HG03558 (cell line): ENCODE results near the gene TWIST2.

Source experiments
- ATAC-seq: cut with Tn5 transposase; IDR thresholded peaks from one replicate; pipeline ENCODE4 v1.9.1; 2021; ENCODE audit warnings: moderate number of reproducible peaks; ENCODE audit not compliant: unreplicated experiment; ENCODE audit errors: extremely low read depth

Gene TWIST2

DNA sequence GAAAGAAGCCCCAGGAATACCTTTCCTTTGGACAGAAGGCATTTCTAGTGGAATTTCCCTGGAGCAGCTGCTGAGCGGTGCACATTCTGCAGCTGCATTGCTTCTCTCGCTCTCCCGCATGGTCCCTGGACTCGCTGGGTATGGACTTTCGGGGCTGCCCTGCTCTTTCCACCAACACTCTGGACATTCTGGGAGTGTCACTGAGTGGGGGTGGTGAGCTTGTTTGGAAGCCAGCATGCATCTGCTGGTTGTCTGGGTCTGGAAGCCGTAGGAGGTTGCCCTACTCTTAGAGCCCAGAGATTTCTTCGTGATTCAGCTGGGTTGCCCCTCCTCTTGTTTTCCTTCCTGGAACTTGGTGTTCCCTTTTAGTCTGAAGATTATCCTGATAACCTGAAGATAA is 52.6 kb downstream of the TWIST2 start:
- ATAC-seq, result no peak

DNA sequence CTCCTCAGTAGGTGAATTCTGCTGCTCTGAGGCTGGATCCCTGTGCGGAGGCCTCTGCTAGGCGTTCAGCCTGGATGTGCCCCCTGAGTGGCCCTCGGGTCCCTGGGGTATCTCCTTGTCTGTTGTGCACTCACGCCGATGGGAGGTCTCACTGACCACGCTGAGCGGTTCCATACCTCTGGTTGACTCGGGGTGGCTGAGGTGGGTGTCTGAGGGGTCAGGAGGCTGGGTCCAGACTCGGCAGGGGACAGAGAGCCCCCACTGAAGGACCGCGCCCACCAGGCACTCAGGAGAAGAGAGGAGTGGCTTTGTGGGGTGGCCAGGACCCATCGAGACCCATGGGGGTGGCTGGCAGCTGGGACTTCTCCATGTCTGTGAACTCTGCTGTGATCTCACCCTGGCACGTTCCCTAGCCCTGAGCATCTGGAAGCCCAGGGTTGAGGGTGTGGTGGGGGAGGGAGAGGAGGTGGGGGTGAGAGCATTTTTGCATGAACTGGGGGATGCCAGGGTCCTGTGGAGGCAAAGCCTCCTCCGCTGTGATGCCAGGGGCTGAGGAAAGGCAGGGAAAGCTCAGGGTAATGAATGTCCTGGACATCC is 53.7 kb downstream of the TWIST2 start:
- ATAC-seq, result no peak

DNA sequence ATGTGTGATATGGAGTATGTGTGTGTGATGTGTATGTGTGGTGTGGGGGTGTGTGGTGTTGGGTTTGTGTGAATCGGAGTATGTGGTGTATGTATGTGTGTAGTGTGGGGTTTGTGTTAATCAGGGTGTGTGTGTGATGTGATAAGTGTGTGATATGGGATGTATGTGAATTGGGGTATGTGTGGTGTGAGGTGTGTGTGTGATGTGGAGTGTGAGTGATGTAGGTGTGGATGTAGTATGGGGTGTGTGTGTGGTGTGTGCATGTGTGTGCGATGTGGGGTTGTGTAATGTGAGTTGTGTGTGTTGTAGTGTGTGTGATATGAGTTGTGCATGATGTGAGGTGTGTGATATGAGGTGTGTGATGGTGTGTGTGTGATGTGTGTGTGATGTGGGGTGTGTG is 54.4 kb downstream of the TWIST2 start:
- no peak for ATAC-seq

DNA sequence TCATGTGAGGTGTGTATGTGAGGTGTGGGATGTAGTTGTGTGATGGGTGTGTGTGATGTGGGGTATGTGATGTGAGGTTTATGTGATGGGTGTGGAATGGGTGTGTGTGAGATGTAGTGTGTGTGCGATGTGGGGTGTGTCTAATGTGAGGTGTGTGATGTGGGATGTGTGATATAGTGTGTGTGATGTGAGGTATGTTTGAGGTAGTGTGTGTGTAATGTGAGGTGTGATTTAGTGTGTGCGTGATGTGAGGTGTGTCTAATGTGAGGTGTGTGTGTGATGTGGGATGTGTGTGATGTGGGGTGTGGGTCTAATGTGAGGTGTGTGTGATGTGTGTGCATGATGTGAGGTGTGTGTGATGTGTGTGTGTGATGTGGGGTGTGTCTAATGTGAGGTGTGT is 55.3 kb downstream of the TWIST2 start:
- no peak for ATAC-seq

DNA sequence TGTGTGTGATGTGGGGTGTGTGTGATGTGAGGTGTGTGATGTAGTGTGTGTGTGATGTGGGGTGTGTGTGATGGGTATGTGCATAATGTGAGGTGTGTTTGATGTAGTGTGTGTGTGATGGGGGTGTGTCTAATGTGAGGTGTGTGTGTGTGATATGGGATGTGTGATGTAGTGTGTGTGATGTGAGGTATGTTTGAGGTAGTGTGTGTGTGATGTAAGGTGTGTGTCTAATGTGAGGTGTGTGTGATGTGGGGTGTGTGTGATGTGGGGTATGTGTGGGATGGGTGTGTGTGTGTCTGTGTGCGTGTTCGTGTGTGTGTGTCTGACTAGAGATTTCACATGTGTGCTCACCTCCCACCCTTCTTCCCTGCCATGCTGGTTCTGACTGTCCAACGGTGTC is 56.3 kb downstream of the TWIST2 start:
- ATAC-seq, result no peak

DNA sequence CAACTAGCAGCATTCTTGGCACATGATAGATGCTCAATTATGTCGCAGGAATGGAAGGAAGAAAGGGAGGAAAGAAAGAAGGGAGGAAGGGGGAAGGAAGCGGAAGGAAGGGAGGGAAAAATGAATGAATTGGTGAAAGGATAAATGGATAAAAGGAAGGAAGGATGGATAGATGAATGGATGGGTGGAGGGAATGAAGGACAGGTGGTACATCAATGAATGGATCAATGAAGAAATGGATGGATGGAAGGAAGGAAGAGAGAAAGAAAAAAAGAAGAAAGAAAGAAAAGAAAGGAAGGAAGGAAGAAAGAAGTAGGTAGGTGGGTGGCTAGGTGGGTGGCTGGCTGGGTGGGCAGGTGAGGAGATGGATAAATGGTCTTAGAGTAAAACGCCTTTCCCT is 56.8 kb downstream of the TWIST2 start:
- ATAC-seq, result no peak

DNA sequence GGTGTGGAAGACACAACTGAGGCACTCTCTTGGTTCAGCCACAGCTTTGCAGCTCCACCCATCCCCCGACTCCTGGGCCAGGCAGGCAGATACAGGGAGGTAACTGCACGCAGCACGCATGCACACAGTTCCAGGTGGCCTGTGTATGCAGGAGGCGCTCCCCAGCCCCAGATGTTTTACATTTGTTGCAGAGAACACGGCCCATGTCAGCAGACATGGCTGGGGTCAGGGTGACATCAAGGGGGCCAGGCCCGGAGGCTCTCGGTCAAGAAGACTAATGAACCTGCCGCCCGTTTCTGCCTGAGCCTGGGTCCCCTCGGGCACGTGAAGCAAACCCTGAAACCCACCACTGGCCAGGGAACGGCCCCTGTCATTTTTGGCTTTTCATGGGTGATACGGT is 57.3 kb downstream of the TWIST2 start:
- ATAC-seq, result no peak

DNA sequence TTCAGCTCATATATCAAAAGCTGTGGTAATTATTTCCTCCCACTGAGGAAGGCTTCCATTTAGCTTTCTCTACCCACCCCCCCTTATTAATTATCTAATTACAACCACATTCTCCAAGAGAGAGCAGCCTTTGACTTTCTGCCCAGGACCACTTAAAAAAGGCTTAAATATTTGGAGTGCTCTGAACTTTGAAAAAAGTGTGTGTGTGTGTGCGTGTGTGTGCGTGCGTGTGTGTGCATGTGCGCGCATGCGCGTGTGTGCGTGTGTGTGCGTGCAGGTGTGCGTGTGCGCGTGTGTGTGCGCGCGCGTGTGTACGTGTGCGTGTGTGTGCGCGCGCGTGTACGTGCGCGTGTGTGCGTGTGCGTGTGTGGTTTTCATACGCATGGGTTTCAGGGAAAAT is 57.8 kb downstream of the TWIST2 start:
- no peak for ATAC-seq

DNA sequence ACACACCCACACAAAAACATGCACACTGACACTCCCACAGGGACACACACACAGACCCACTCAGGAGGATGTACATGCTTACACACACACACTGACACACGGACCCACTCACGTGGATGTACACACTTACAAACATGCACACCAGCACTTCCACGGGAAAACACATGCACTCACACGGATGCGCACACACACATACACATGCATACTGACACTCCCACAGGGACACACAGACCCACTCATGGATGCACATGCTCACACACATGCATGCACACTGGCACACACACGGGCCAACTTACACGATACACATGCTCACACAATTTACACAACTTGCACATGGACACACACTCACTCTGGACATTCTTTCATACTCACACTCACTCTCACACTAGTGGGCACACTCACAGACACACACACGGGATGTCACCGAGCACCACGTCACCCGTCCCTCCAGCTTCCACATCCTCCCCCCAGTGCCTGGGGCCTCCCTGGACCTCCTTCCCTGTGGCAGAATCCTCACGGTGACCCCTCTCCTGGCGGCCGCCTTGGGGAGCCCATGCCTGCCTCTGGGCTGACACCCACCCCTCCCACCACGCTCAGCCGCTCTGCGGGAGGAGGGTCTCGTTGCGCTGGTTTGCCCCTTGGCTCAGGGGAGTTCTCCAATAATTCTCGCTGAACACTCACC is 58.5 kb downstream of the TWIST2 start:
- ATAC-seq, result no peak

DNA sequence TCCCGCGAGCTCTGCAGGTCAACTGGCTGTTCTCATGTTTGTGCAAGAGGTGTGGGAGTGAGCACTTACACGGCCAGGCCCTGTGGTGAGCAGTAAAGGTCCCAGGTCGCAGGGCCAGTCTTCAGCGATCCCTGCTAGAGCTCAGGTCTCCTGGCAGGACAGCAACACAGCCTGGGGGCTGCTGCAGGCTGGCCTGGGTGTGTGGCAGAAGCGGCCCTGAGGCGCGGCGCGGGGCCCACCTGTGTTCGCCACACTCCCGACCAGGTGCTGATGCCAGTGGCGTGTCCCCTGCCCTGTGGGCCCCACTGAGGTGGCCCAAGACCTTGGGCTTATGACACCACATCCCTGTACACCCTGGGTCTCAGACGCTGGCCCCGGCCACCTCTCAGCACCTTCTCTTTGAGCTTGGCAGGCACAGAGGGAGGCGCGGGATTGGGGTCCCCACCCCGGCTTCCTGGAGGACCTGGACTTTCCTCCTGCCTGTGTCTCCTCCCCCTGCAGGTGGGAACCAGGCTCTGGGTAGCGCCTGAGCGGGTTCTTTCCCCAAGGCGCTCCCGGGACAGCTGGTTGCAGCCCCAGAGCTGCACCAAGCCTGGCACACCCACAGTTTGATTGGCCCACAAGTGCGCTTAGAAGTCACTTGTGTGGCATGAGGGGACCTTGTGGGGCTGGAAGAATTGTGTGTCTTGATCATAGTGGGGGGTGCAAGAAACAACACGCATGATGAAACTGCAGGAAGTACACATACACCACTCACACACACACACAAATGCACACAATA is 59.2 kb downstream of the TWIST2 start:
- no peak for ATAC-seq

DNA sequence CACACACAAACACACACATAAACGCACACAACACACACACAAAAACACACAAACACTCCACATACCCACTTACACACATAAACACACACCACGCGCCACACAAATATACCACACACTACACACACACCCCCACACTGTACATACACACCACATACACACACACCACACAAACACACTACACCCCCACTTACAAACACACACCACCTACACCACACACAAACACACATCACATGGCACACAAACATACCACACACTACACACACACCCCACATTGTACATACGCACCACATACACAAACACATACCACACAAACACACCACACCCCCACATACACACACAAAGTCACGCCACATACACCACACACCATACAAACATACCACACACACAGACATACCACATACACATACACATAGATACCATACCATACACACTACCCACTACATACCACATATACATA is 59.9 kb downstream of the TWIST2 start:
- no peak for ATAC-seq

DNA sequence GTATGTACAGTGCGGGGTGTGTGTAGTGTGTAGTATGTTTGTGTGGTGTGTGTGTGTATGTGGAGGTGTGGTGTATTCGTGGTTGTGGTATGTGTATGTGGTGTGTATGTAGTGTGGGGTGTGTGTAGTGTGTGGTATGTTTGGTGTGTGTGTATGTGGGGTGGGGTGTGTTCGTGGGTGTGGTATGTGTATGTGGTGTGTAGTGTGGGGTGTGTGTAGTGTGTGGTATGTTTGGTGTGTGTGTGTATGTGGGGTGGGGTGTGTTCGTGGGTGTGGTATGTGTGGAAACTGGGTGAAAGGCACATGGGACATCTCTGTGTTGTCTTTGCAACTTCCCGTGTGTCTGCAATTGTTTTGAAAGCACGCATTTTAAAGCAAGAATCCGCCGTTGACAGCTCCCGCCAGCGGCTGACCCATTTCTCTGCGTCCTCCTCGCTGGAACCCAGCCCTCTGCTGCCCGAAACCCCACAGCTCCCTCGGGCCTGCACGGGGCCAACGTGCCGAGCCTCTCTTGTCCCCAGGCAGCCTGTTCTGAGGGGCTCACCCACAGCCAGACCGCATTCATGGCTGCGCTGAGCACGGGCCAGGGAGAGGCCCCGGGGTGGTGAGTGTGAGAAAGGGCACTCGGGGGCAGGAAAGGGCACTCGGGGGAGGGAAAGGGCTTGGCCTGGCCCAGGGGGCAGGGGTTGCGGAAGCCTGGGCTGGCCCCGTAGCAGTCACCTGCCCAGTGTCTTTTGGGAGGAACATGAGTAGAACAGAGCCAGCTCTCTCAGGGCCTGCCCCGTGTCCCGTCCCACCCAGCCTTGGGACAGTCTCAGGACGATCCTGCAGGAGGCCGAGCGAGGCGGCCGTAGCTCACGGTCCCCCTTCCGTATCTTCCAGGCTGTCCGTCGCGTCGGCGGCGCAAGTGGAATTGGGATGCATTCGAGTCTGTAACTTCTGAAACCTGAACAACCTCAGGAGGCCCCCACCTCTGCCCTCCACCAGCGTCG is 61.4 kb downstream of the TWIST2 start:
- ATAC-seq, result no peak

DNA sequence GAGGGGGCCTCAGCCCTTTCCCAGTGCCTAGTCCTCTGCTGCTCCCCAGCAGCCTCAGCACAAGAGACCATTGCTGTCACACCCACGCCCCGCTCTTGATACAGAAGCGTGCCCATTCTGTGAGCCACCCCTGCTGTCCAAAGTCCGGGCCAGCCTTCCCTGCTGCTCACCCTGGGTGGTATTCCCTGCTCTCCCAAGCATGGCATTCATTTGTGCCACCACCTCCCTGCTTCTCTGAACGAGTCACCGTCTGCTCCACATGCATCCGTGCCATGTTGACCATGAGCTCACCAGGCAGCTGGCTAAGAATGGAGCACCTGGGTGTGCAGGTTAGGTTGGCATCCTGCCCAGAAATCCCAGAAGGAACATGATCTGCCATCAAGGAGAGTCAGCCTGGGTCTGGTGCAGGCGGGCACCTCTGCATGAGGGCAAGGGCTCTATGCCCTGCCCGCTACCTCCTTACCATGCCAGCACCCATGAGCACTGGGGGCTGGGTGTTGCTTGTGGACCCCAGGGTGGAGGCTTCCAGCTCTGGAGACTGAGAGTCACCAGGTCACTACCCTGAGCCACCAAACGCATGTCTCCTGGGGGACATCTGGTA is 63.0 kb downstream of the TWIST2 start:
- no peak for ATAC-seq

DNA sequence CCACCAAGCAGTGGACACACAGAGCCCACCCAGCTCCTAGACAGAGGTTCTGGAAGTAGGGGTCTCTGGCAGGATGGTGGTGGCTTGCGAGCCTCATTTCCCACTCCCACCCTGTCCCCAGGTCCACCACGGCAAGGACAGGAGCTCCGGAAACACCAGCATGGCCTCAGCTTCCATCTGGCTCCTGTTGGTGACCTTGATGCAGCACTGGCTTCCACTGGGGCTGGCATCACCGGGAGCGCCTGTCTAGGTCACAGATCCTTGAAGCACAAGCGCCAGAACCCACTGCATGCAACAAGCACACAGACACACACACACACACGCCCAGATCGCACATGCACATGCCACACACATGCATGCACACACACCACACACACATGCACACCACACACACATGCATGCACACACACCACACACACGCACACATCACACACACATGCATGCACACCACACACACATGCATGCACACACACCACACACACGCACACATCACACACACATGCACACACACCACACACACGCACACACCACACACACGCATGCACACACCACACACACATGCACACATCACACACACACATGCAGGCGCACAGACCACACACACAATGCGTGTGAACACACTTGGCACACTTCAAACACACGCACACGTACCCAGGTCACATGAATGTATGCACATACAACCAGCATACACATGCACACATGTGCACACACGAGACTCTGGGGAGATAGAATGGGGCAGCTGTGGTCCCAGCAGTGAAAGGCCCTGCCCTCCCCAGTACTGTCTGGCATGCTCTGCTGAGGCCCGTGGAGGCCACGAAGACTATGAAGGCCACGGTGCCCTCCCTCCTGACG is 63.7 kb downstream of the TWIST2 start:
- ATAC-seq, result no peak

DNA sequence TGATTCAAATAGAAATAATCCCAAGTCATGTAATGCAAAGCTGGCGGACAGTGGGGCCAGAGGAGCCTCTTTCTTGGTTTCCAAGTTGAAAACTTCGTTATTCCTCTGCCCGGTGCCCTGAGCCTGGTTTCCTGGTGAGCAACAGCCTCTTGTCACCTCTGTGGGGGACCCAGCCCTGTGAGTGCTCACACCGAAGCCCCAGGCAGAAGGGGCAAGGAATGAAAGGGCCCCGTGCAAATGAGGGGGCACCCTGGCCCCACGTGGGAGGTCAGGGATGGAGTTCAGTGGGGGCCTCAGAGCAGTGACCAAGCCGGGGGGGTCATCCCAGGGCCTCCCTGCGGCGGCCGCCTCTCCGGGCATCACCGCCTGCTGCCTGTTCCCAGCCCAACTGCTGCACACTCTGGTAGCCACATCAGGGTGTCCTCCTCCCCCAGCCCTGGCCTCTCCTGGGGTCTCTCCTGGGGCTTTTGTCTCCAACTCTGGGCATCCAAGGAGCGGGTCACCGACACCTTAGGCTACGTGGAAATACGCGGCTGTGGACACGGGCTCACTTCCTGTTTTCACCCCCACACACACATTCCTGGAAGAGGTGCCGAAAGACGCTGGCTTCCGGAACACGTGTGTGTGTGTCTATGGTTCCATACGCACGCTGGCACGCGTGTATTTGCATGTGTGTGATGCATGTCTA is 64.5 kb downstream of the TWIST2 start:
- ATAC-seq, result no peak

DNA sequence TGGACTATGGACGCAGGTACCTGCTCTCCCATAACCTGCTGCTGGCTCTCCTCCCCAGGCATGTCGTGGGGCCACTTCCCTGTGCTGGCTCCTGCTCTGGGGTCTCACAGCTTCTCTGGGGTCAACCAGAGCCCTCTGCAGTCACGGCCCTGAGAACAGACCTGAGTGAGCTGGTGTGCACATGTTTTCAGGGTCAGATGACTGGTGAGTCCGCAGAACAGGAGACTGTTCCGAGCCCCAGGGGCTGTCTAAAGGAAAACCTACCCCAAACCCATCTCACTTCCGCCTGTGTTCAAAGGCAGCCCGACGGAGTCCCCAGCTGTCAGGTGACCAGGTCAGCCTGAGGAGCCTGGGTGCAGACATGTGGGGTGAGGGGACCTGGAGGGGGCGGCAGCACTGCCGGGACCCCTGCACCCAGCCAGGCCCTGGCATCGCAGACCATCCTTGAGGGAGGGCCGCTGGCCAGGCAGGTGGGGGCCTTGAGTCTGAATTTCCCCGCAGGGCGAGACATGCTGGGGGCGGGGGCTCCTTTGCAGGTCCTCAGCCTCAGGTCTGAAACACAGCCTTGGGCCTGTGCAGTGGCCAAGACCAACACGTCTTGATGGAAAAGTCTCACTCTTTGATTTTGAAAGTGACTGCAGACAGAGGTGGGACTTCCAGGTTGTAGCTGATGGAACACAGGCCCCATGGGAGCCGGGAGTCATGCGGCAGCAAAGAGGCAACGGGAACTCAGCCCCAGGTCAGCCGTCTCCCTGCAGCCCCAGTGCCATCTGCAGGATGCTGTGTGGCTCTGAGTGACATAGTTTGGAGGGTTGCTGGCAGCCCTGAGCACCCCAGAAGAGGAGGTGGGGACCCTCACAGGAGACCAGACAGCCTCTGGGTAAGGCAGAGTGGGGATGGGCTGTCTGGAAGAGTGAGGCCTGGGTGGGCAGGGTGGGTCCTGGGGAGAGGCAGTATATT is 65.3 kb downstream of the TWIST2 start:
- ATAC-seq, result no peak

DNA sequence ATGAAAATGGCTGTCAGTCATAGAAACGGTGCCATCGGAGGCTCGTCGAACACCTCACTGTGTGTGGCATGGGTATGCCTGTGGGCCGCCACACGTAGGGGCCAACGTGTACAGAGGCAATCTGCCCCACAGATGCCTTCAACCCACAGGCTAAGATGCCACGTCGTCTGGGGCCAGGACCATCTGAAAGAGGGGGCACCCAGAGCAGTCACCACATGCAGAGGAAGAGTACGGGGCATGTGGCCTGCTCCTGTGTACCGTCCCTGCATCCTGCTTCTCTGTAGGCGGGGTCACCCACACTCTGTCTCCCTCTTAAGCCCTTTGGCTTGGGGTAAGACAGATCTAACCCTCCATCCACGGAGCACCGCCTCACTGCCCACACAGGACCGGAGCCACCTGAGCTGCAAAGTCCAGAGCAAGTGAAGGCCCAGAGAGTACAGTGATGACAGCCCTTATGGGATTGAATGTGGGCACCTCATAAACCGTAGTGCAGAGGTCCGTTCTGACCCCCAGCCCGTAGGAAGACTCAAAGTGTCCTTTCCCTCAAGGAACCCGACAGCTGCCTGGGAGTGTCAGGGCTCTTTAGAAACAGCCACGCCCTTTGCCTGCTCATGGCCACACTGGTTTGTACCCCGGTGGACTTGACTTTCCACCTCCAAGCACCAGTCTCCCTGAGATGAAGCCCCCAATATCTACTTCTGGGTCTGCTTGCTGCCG is 66.2 kb downstream of the TWIST2 start:
- no peak for ATAC-seq
